ENCODE results near the gene TOR1B.
"Not testable (repeated sequence)": the region's sequence is repeated elsewhere in the genome, so short reads cannot be mapped to it uniquely, and the experiment has no call there.

Gene TOR1B

GRCh38 chr9:129802833-129803675 lies at the start of gene TOR1B:
TOR1B (plus strand) TSS chr9:129803184; CDS start chr9:129803213, 29 bp downstream.
- H3K4me3 ChIP-seq (ENCODE audit: low read depth, low read length), result peak within 1 kb of the TSS; percentile 81

GRCh38 chr9:129755151-129755550 lies 47.8 kb upstream of the TOR1B start:
- H3K4me3 ChIP-seq (ENCODE audit: low read depth, low read length), result no peak overlapping the region

- H3K4me3 ChIP-seq (ENCODE audit: low read depth, low read length), result no peak overlapping the region
These were observed 46.8 kb upstream of the TOR1B start for GRCh38 chr9:129756191-129756590.

- no peak overlapping the region for H3K4me3 ChIP-seq (ENCODE audit: low read depth, low read length)
These were observed 45.9 kb upstream of the TOR1B start for GRCh38 chr9:129757045-129757444.

GRCh38 chr9:129759319-129759718 lies 43.7 kb upstream of the TOR1B start:
- H3K4me3 ChIP-seq (ENCODE audit: low read depth, low read length), result no peak overlapping the region

- H3K4me3 ChIP-seq (ENCODE audit: low read depth, low read length), result no peak overlapping the region
These were observed 43.0 kb upstream of the TOR1B start for GRCh38 chr9:129759804-129760502.

- not testable (repeated sequence) for H3K4me3 ChIP-seq (ENCODE audit: low read depth, low read length)
These were observed 42.2 kb upstream of the TOR1B start for GRCh38 chr9:129760784-129761183.

GRCh38 chr9:129761293-129761900 lies 41.6 kb upstream of the TOR1B start:
- H3K4me3 ChIP-seq (ENCODE audit: low read depth, low read length), result no peak overlapping the region

GRCh38 chr9:129761901-129762369 lies 41.0 kb upstream of the TOR1B start:
- H3K4me3 ChIP-seq (ENCODE audit: low read depth, low read length), result no peak overlapping the region

GRCh38 chr9:129762370-129762984 lies 40.5 kb upstream of the TOR1B start:
- not testable (repeated sequence) for H3K4me3 ChIP-seq (ENCODE audit: low read depth, low read length)

- H3K4me3 ChIP-seq (ENCODE audit: low read depth, low read length), result no peak overlapping the region
These were observed 39.7 kb upstream of the TOR1B start for GRCh38 chr9:129762985-129763926.

- H3K4me3 ChIP-seq (ENCODE audit: low read depth, low read length), result no peak overlapping the region
These were observed 37.1 kb upstream of the TOR1B start for GRCh38 chr9:129765764-129766317.

- H3K4me3 ChIP-seq (ENCODE audit: low read depth, low read length), result no peak overlapping the region
These were observed 34.5 kb upstream of the TOR1B start for GRCh38 chr9:129768486-129768885.

GRCh38 chr9:129769669-129770068 lies 33.3 kb upstream of the TOR1B start:
- no peak overlapping the region for H3K4me3 ChIP-seq (ENCODE audit: low read depth, low read length)

GRCh38 chr9:129770741-129771140 lies 32.2 kb upstream of the TOR1B start:
- no peak overlapping the region for H3K4me3 ChIP-seq (ENCODE audit: low read depth, low read length)

- no peak overlapping the region for H3K4me3 ChIP-seq (ENCODE audit: low read depth, low read length)
These were observed 29.5 kb upstream of the TOR1B start for GRCh38 chr9:129773262-129774048.

- no peak overlapping the region for H3K4me3 ChIP-seq (ENCODE audit: low read depth, low read length)
These were observed 28.1 kb upstream of the TOR1B start for GRCh38 chr9:129774791-129775447.

GRCh38 chr9:129775448-129775798 lies 27.6 kb upstream of the TOR1B start:
- H3K4me3 ChIP-seq (ENCODE audit: low read depth, low read length), result no peak overlapping the region

- H3K4me3 ChIP-seq (ENCODE audit: low read depth, low read length), result not testable (repeated sequence)
These were observed 26.9 kb upstream of the TOR1B start for GRCh38 chr9:129776096-129776495.

All from iPS-11a (cell line).